HG02610 (cell line): ENCODE data around the gene NDUFS2.
"Not testable (repeated sequence)": the region's sequence is repeated elsewhere in the genome, so short reads cannot be mapped to it uniquely, and the experiment has no call there.

Experiments
- ATAC-seq: cut with Tn5 transposase; IDR thresholded peaks from one replicate; pipeline ENCODE4 v1.9.1; 2021; ENCODE audit warnings: mild to moderate bottlenecking, moderate library complexity; ENCODE audit not compliant: unreplicated experiment

Gene NDUFS2

GRCh38 chr1:161218301-161219077, 16.3 kb downstream of the NDUFS2 start:
- ATAC-seq: no peak

DNA sequence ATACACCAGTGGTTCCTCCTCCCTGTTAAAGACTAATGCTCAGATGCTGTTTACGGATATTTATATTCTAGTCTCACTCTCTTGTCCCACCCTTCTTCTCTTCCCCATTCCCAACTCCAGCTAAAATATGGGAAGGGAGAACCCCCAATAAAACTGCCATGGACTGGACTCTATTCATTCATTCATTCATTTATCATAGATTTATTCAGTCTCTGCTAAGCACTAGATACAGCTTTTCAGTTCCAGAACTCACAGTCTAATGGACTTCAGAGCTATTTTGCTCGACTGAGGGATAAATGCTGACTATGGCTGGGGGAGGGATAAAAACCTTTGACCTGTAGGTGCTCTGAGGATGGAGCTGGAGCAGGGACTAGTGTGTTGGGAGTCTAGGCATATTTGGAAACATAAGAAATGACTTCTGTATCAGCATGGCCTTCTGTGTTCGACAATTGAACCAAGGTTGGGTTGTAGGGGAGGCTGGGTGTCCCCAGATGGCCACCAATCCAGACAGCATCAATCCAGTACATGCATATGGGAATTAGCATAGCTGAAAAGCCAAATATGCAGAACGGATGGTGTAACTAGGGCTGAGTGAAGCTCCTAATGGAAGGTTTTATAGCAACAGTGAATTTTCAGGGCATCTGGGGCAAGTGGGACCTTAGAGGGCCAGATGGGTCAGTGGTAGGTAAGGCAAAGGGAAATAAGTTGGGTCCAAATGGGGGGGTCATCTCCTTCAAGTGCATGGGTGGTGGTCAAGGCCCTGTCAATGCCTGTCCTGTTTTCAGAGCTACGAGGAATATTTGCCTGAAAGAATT, 17.1 kb downstream of the NDUFS2 start:
- no peak for ATAC-seq

DNA sequence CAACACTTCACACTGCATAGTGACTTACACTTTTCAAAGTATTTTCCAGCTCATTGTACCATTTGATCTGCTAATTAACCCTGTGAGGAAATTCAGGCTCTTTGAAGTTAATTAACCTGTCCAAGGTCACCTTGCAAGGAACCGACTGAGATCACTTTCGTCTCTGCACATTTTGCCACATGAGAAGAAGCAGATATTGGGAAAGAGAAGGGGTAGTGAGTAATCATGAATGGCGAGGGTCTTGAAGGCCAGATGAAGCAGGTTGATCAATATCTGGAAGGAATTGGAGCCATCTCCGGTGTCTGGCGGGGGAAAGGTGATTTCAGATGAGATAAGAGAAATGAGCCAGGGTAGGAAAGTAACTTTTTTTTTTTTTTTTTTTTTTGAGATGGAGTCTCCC, 17.8 kb downstream of the NDUFS2 start:
- ATAC-seq: no peak

DNA sequence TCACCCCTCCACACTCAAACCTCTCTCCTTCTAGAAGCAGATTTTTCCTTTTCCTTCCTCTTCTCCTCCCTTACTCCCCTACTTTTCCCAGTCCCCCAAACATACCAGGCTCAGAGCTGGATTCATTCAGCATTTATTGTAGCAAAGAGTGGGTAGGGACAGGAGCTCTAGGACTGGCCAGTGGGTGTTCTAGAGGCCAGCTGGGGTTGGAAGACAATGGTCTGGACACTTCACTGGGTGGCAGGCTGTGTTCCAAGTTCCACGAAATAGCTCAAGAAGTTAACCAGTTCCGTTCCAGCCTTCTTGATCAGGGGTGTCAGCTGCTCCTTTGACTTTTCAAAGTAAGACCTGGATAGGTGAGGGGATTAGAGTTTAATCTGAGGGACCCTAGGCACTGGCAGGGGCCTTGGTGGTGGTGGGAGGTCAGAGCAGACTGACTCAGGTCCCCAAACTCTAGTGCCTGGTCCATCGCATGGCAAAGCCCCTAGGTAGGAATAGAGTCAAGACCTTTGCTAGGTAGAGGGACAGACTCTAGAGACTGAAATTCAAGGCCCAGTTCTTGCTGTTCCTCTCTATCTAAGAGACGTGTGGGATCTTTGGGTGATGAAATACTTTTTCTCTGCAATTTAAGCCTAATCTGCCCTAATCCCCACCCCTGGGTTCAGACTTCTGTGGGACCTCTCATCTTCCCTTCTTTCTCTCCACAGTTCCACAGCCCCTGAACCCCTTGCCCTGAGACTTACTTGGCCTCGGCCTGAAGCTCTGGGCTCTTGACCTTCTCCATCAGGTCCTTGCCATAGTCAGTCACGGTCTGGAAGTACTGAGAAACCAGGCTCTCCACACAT, 20.2 kb downstream of the NDUFS2 start:
- ATAC-seq: no peak

DNA sequence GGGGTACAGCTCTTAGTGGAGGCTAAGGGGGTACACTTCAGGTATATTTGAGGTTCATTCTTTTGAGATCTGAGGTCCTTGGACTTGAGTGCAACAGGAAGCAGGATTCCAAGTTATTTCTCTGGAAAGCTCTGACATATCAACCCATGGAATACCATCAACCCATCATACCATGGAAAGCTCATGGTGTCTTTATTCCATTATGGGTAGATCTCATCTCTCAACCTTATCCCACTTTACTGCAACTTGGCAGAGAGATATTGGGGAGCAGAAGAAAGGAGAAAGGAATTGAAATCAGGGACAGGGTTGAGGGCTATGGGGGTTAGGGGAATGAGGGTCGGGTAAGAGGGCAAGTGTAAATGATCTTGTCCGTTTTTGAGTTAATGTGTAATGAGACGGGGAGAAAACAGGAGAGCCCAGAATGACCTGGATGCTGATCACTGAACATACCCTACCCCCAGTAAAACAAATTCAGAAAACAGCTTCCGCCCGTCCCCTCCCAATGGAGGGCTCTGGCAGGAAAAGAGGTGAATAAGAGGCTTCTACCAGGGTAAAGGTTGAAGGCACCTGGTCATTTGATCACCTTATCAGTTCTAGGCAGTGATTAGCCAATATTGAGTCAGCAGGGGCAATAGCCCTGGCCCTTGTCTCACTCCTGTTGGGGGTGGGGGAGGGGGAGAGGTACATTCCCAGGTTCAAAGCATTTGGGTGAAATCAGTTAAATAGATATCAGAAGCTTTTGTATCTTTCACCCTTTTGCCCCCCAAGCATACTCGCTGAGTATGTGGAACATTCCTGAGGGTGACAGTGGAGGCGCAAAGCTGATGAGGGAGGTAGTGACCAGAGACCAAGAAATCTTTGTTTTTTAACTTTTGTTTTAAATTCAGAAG, 21.9 kb downstream of the NDUFS2 start:
- ATAC-seq: no peak

DNA sequence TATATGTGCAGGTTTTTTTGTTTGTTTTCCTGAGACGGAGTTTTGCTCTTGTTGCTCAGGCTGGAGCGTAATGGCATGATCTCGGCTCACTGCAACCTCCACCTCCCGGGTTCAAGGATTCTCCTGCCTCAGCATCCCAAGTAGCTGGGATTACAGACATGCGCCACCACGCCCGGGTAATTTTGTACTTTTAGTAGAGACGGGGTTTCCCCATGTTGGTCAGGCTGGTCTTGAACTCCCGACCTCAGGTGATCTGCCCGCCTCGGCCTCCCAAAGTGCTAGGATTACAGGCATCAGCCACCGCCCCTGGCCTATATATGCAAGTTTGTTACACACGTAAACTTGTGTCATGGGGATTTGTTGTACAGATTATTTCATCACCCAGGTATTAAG, 22.5 kb downstream of the NDUFS2 start:
- not testable (repeated sequence) for ATAC-seq

GRCh38 chr1:161225178-161225533, 23.0 kb downstream of the NDUFS2 start:
- ATAC-seq: peak; percentile 2

GRCh38 chr1:161225534-161226319, 23.6 kb downstream of the NDUFS2 start, which contains the start of gene TOMM40L:
Gene TOMM40L, plus strand, starts transcription at chr1:161226060. Its CDS starts 430 bp downstream, at chr1:161226490.
- ATAC-seq: peak; percentile 96

GRCh38 chr1:161226320-161226711, 24.1 kb downstream of the NDUFS2 start:
- no peak for ATAC-seq

DNA sequence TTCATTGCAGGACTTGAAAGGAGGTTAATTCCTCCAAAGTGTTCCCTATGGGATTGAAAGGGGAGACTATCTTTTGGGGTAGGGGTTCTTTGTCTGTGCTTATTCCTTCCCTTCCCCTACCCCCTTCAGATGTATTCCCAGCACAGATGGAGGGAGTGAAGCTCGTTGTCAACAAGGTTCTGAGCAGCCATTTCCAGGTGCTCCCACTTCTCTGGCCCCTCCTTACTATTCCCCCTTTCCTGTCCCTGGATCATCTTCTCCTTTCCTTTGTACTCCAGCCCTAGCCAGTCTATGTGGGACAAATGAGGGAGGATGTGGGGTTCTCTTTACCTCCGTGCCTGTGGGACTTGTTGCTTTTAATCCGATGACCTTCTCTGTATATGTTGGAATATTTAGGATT, 24.6 kb downstream of the NDUFS2 start:
- ATAC-seq: no peak

DNA sequence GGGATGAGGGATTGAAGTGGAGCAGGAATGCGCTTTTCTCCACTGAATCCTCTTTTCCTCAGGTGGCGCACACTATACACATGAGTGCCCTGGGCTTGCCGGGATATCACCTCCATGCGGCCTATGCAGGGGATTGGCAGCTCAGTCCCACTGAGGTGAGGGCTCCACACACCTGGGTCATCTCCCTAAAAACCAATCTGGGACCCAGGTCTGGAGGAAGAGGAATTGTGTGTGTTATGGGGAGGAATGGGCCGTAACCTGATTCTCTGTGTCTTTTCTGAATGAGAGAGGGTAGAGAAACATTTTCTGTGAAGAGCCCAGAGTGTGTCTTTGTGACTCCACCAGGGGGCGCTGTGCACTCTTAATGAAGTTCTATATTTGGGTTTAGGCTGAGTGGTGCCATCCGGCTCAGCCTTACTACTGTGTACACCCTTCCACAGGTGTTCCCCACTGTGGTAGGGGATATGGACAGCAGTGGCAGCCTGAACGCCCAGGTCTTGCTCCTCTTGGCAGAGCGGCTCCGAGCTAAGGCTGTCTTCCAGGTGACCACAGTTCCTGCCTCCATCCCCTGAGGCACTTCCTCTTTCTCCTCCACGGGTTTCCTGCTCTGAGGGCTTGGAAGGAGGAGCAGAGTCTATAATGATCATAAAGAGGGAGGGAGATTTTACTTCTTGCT, 25.2 kb downstream of the NDUFS2 start:
- no peak for ATAC-seq

DNA sequence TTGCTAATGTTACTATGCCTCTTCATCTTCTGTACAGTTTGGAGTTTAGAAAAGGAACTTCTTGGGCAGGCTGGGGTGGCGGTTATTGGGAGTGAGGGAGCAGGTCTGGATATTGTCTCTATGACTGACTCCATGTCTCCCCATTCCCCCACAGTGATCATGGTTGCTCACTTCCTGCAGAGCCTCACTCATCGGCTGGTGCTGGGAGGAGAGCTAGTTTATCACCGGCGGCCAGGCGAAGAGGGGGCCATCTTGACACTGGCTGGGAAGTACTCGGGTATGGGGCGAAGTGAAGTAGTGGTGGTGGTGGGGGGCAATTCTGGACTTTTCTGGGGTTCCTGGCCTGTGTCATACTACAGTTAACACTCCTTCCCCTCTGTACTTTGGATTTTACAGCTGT, 25.9 kb downstream of the NDUFS2 start:
- no peak for ATAC-seq

DNA sequence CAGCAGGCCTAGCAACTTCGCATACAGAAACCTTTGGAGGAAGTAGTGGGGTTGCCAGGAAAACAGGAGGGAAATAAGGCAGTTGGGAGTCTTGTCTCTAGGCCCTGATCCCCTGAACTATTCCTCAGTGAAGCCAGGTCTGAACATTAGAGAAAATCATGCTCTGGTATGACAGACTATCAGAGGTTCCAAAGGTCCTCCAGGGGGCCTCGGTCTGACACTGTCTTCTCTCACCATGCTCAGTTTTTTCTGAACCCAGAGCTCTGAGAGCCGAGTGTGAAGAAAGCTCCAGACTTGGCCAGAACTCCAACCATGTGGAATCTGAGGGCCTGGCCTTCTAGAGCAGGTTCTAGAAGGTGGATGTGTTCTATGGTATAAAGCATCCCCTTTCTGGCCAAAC, 27.7 kb downstream of the NDUFS2 start:
- ATAC-seq: no peak

DNA sequence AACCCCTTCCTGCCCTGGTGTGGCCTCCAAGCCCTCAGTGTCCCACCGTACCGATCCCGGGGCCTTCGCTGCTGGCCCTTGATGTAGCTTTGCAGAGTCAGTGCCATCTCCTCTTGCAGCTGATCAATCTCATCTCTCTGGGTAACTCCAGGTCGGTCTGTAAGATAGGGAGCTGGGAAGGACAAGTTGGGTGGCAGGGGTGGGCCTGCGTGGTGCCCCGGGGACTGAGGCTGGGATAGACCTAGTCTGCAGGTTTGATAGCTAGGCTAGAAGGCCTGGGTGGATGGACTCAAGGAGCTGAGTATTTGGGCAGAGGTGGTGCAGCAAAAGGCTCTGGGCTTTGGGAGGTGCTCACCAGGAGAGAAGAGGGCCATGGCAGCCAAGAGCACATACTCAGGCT, 28.6 kb downstream of the NDUFS2 start:
- no peak for ATAC-seq

- ATAC-seq: no peak
These were observed 30.9 kb downstream of the NDUFS2 start for GRCh38 chr1:161233102-161233501.

- no peak for ATAC-seq
These were observed 34.0 kb downstream of the NDUFS2 start for GRCh38 chr1:161235957-161236775.

- no peak for ATAC-seq
These were observed 35.9 kb downstream of the NDUFS2 start, which contains the start of gene NR1I3 for GRCh38 chr1:161238039-161238473. Gene NR1I3, minus strand, starts transcription at chr1:161238203. Its CDS starts 1,638 bp downstream, at chr1:161236565.

- ATAC-seq: no peak
These were observed 39.5 kb downstream of the NDUFS2 start for GRCh38 chr1:161241682-161242081.
